ENCODE measurements around the gene MYCBP. TPM values are rescaled to one million over a fixed set of nuclear protein-coding genes. Genes with fewer than 3 reads are reported as not detected.

MYCBP gene
- total and polyA plus RNA-seq, 11 donors, result 3.0 to 26.2 (median 11.1) TPM

- Histone ChIP-seq H3K4me3 (no peak overlapping the region), H3K9me3 (no peaks in the 10 kb centered on the region), H3K36me3 (no peaks in the 10 kb centered on the region), H3K4me1 (peaks cover 0 to 7% (median 0%) of the 10 kb centered on the region in 12 donors), H3K27me3 (no peaks in the 10 kb centered on the region), H3K27ac (no peak overlapping the region)
- ATAC-seq, result no peak
- no peak for DNase-seq
- WGBS, 4 donors, result 88 to 99% (median 94%) methylated on average over 2 of the region's 2 CpGs
- TF ChIP-seq, protein P1, sequence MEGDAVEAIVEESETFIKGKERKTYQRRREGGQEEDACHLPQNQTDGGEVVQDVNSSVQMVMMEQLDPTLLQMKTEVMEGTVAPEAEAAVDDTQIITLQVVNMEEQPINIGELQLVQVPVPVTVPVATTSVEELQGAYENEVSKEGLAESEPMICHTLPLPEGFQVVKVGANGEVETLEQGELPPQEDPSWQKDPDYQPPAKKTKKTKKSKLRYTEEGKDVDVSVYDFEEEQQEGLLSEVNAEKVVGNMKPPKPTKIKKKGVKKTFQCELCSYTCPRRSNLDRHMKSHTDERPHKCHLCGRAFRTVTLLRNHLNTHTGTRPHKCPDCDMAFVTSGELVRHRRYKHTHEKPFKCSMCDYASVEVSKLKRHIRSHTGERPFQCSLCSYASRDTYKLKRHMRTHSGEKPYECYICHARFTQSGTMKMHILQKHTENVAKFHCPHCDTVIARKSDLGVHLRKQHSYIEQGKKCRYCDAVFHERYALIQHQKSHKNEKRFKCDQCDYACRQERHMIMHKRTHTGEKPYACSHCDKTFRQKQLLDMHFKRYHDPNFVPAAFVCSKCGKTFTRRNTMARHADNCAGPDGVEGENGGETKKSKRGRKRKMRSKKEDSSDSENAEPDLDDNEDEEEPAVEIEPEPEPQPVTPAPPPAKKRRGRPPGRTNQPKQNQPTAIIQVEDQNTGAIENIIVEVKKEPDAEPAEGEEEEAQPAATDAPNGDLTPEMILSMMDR (IDR thresholded peaks at IDR 0.05), result no peak
- TF ChIP-seq POLR2A (IDR thresholded peaks at IDR 0.05), result no peak
- intact Hi-C loops (cut with DNase I), result no loop called here
Measured at GRCh38 chr1:38885092-38885491, 11.9 kb upstream of the MYCBP start.

DNA sequence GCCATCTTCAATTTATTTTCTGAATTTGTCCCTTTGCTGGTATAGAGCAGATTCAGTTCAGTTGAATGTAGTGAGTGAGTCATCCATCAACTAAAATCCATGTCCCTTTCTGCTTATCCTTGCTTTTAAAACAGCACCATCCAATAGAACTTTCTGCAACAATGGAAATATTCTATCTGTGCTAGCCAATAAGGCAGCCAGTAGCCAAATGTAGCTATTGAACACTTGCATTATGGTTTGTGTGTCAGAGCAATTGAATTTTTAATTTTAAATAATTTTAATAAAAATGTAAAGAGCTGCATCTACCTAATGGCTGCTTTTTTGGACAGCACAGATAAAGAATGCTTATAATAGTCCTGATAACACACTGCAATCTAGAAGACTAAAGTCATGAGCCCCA, 8.3 kb upstream of the MYCBP start, which contains the start of gene GJA9:
TSS of gene GJA9 (minus strand) at position 101 of the 400 bp plus-strand sequence. CDS start 5,489 bp downstream, outside the sequence.
- intact Hi-C loops (cut with DNase I), result no loop called here
- Histone ChIP-seq H3K9me3 (no peaks in the 10 kb centered on the region), H3K27ac (no peak within 1 kb of the TSS), H3K4me1 (peaks cover 0 to 7% (median 0%) of the 10 kb centered on the region in 12 donors), H3K27me3 (no peaks in the 10 kb centered on the region), H3K4me3 (no peak within 1 kb of the TSS), H3K36me3 (no peaks in the 10 kb centered on the region)
- TF ChIP-seq, protein P1 (IDR thresholded peaks at IDR 0.05), result no peak
- no peak for TF ChIP-seq POLR2A (IDR thresholded peaks at IDR 0.05)
- no peak for DNase-seq
- ATAC-seq, result no peak

DNA sequence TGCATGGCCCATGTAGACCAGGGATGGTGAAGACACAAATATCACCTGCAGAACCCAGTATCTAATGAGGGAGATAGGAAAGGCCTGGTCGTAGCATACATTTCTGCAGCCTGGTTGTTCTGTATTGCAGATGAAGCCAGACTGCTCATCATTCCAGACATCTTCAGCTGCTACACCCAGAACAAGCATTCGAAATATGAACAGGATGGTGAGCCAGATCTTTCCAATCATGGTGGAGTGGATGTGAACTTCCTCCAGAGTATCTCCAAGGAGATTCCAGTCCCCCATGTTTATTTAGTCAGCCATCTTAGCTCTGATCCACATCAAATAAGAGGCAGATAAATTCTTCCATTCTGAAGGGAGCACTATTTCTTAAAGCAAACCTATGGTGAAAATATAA, 2.7 kb upstream of the MYCBP start:
- intact Hi-C loops (cut with DNase I), result loop anchor here in 5 of 10 donors (10.0 kb wide), 2 partner anchors 119 to 219 kb away; partner anchors contain the start of gene AKIRIN1 (in 3 of the 5)
- no peaks in the 10 kb centered on the region for H3K27me3 ChIP-seq
- TF ChIP-seq POLR2A (IDR thresholded peaks at IDR 0.05), result no peak
- TF ChIP-seq, protein P1 (IDR thresholded peaks at IDR 0.05), result no peak
- WGBS, 4 donors, result 71 to 85% (median 83%) methylated on average over 2 of the region's 2 CpGs
- H3K4me1 ChIP-seq, result peaks cover 0 to 29% (median 21%) of the 10 kb centered on the region in 12 donors
- H3K36me3 ChIP-seq, result no peaks in the 10 kb centered on the region
- no peaks in the 10 kb centered on the region for H3K9me3 ChIP-seq
- no peak overlapping the region for H3K27ac ChIP-seq
- ATAC-seq (no peak), DNase-seq (no peak)
- no peak overlapping the region for H3K4me3 ChIP-seq

GRCh38 chr1:38872401-38873026, 634 bp downstream of the MYCBP start:
- intact Hi-C loops (cut with DNase I), result loop anchor here in 8 of 10 donors (5.0 to 10.0 kb wide), 3 partner anchors 120 to 222 kb away; partner anchors contain the start of gene AKIRIN1 (in 7 of the 8)
- WGBS, 4 donors, result 6 to 27% (median 11%) methylated on average over 4 to 25 of the region's 25 CpGs
- TF ChIP-seq, protein P1 (IDR thresholded peaks at IDR 0.05), result no peak
- no peak for TF ChIP-seq POLR2A (IDR thresholded peaks at IDR 0.05)
- H3K36me3 ChIP-seq, result peaks cover 0 to 3% (median 0%) of the 10 kb centered on the region in 9 donors
- H3K27ac ChIP-seq, result peak overlapping the region; percentile 49 to 80 (median 72)
- H3K4me3 ChIP-seq, result peak overlapping the region; percentile 37 to 96 (median 80)
- DNase-seq (peak in 3 of 5 donors; percentile 20 to 30 (median 29)), ATAC-seq (no peak)
- peaks cover 0 to 32% (median 21%) of the 10 kb centered on the region in 12 donors for H3K4me1 ChIP-seq
- H3K9me3 ChIP-seq, result no peaks in the 10 kb centered on the region
- H3K27me3 ChIP-seq, result no peaks in the 10 kb centered on the region

All from heart left ventricle (tissue), 16 donors.